Endodermal cell (in vitro differentiated cells): ENCODE results near the gene ZSCAN31. TPM values are rescaled to one million over a fixed set of nuclear protein-coding genes. Genes with fewer than 3 reads are reported as not detected.

Experiments
- DNase-seq: peaks from one replicate; pipeline ENCODE4 v3.0.0-alpha.2; 2017
- H3K27ac ChIP-seq: 2 replicates; pipeline ENCODE4 v1.5.1; 2013; ENCODE audit warnings: mild to moderate bottlenecking, low read depth, low read length, moderate library complexity
- H3K27me3 ChIP-seq: 2 replicates; pipeline ENCODE4 v1.6.1; 2013; ENCODE audit warnings: mild to moderate bottlenecking, low read length, moderate library complexity; ENCODE audit not compliant: insufficient read depth, control insufficient read depth, poor library complexity, severe bottlenecking
- H3K36me3 ChIP-seq: 2 replicates; pipeline ENCODE4 v1.7.0; 2013; ENCODE audit warnings: mild to moderate bottlenecking, low read length, moderate library complexity; ENCODE audit not compliant: control insufficient read depth, insufficient read depth
- H3K4me1 ChIP-seq: one replicate; pipeline ENCODE4 v1.7.0; 2013; ENCODE audit warnings: low read length; ENCODE audit not compliant: control insufficient read depth, insufficient read depth
- H3K4me3 ChIP-seq: 2 replicates; pipeline ENCODE4 v1.5.1; 2013; ENCODE audit warnings: mild to moderate bottlenecking, low read length, moderate library complexity
- H3K9ac ChIP-seq: 2 replicates; pipeline ENCODE4 v1.6.1; 2013; ENCODE audit warnings: mild to moderate bottlenecking, low read length, moderate library complexity; ENCODE audit not compliant: poor library complexity, severe bottlenecking; ENCODE audit errors: extremely low read depth
- H3K9me3 ChIP-seq: 2 replicates; pipeline ENCODE4 v1.6.1; 2013; ENCODE audit warnings: mild to moderate bottlenecking, low read length, moderate library complexity; ENCODE audit not compliant: control insufficient read depth
- H3K27ac Mint-ChIP-seq: 2 replicates; pipeline ENCODE4 v1.8.0; 2020; ENCODE audit warnings: mixed read lengths
- H3K27me3 Mint-ChIP-seq: 2 replicates; pipeline ENCODE4 v1.8.0; 2021; ENCODE audit warnings: mild to moderate bottlenecking, mixed read lengths; ENCODE audit not compliant: insufficient read depth
- H3K36me3 Mint-ChIP-seq: 2 replicates; pipeline ENCODE4 v1.8.0; 2020; ENCODE audit warnings: low read depth, mixed read lengths
- H3K4me1 Mint-ChIP-seq: 2 replicates; pipeline ENCODE4 v1.8.0; 2020; ENCODE audit warnings: mixed read lengths
- H3K4me3 Mint-ChIP-seq: 2 replicates; pipeline ENCODE4 v1.8.0; 2020; ENCODE audit warnings: mild to moderate bottlenecking, moderate library complexity, mixed read lengths
- H3K9me3 Mint-ChIP-seq: 2 replicates; pipeline ENCODE4 v1.8.0; 2020; ENCODE audit warnings: mild to moderate bottlenecking, mixed read lengths
- WGBS, 2 experiments: methylation state at CpG; one replicate each; pipeline versions ENCODE4 v1.1.5 to v1.1.7; 2013; ENCODE audit warnings: missing lambda C conversion rate in 2 of 2, mixed read lengths in 1 of 2; ENCODE audit not compliant: insufficient coverage in 1 of 2, insufficient read length in 1 of 2; 5-methylcytosine and 5-hydroxymethylcytosine counted together
- long read RNA-seq, 4 experiments: library from polyadenylated mRNA in 2 of 4; library from RNA in 1 of 4; library from capped mRNA in 1 of 4; stranded (forward) in 3 of 4; unstranded in 1 of 4; transcript quantifications; one replicate each; pipeline ENCODE4 v2.0.0, GENCODE V29; 2020 to 2021; ENCODE audit warnings: inconsistent platforms in 1 of 4
- polyA plus RNA-seq, 2 experiments: library from polyadenylated mRNA; stranded (reverse); fragments of 50-300 nt; gene quantifications; one replicate each; pipeline ENCODE4 v1.2.3, GENCODE V29; 2013
- total RNA-seq, 2 donors: library from RNA; stranded (reverse); fragmentation: NEBNext Ultra II Directional in 1 of 2; extraction: Animal tissue kit (Norgen Biotek cat#: 25700) in 1 of 2; gene quantifications; 2 replicates in 1 of 2; 3 replicates in 1 of 2; pipeline ENCODE4 v1.2.1, GENCODE V29; 2021
- TF ChIP-seq, protein P1 (sequence below): fragments of 200-600 bp; sonication (generic); conservative IDR thresholded peaks from 2 replicates; pipeline ENCODE4 v1.5.0; 2021; ENCODE audit warnings: antibody characterized with exemption, mild to moderate bottlenecking

The ZSCAN31 gene
- 1 to 10 TPM; 1.7 to 4.7 TPM for total RNA-seq
- 7.1 TPM for polyA plus RNA-seq (2013, experiment 1 of 2)
- polyA plus RNA-seq (2013, experiment 2 of 2): 4.1 TPM
- long read RNA-seq, experiment 1: 0 reads
- long read RNA-seq, experiment 2, partial matches to known transcripts: 0 of 2 reads
- long read RNA-seq, experiment 2, other reads (novel, unspliced or antisense): 0 of 2 reads
- long read RNA-seq, experiment 3, transcript ZSCAN31-201 (4 exons, 2,619 nt): major isoform, 6 of 11 reads
- long read RNA-seq, experiment 3, partial matches to known transcripts: 0 of 11 reads
- long read RNA-seq, experiment 3, other reads (novel, unspliced or antisense): 1 of 11 reads
- long read RNA-seq, experiment 4, partial matches to known transcripts: 0 of 2 reads
- long read RNA-seq, experiment 4, other reads (novel, unspliced or antisense): 2 of 2 reads

DNA sequence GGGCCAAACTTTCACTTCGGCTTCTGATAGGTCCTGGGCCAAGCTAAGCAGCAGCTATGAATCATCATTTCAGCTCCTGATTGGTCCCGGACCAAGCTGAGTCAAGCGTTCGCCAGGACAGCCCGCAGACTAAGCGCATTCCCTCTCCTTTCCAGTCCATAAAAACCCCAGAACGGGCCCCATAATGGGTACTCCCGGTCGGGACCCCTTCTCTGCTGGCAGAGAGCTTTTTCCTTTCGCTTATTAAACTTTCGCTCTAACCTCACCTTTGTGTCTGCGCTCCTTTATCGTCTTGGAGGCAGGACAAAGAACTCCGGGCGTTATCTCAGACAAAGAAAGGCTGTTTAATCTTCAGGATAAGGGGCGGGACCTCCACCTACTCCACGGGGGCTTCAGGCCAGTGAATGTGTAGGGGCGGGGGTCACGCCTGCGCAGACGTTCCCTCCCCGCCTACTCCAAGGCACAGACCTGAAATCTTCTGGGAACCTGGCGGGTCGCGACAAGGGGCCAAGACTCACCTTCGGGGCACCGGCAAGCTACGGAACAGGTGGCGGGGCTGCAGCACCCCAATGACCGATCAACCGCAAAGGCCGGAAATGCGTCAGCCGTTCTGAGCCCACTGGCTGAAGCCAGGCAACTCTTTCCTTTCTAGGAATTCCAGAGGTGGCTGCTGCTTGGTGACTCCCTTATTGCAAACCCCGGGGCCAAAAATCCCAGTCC, at the start of gene ZSCAN31:
ZSCAN31 (minus strand) TSS at position 585 of the 720 bp plus-strand sequence. CDS start 6,465 bp downstream, outside the sequence.
- H3K36me3 ChIP-seq: no peaks in the 10 kb centered on the region
- 1% methylated on average over 15 to 35 of the region's 35 CpGs for WGBS, 2 experiments
- Mint-ChIP-seq H3K27ac (no peak within 1 kb of the TSS), H3K4me3 (no peak within 1 kb of the TSS), H3K36me3 (no peaks in the 10 kb centered on the region), H3K9me3 (peaks cover 3% of the 10 kb centered on the region), H3K4me1 (peaks cover 4% of the 10 kb centered on the region), H3K27me3 (peaks cover 2% of the 10 kb centered on the region)
- no peaks in the 10 kb centered on the region for H3K27me3 ChIP-seq
- H3K9me3 ChIP-seq: no peaks in the 10 kb centered on the region
- H3K27ac ChIP-seq: peak within 1 kb of the TSS; percentile 100
- peak within 1 kb of the TSS; percentile 97 for H3K9ac ChIP-seq
- DNase-seq: peak; percentile 97
- H3K4me1 ChIP-seq: no peaks in the 10 kb centered on the region
- H3K4me3 ChIP-seq: peak within 1 kb of the TSS; percentile 95
- TF ChIP-seq, protein P1, sequence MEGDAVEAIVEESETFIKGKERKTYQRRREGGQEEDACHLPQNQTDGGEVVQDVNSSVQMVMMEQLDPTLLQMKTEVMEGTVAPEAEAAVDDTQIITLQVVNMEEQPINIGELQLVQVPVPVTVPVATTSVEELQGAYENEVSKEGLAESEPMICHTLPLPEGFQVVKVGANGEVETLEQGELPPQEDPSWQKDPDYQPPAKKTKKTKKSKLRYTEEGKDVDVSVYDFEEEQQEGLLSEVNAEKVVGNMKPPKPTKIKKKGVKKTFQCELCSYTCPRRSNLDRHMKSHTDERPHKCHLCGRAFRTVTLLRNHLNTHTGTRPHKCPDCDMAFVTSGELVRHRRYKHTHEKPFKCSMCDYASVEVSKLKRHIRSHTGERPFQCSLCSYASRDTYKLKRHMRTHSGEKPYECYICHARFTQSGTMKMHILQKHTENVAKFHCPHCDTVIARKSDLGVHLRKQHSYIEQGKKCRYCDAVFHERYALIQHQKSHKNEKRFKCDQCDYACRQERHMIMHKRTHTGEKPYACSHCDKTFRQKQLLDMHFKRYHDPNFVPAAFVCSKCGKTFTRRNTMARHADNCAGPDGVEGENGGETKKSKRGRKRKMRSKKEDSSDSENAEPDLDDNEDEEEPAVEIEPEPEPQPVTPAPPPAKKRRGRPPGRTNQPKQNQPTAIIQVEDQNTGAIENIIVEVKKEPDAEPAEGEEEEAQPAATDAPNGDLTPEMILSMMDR: no peak

DNA sequence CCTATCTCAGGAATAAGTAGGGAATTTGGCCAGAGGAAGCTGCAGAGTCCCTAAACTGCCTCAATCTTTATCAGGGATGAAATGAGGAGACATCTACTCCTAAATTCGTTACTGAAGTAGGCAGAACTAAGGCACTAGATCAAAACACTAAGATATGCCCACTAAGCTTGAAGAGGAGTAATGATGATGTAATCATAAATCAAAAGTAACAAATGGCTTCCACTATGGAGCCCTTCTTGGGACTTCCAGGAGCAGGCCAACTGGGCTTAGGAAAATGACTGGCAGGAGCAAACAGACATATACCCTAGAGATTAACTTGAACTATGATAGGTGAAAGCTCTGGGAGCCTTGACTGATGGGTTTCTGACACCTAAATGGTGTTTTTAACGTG, 48.2 kb upstream of the ZSCAN31 start:
- Histone ChIP-seq H3K9ac (no peak overlapping the region), H3K4me3 (peak overlapping the region; percentile 75), H3K27ac (no peak overlapping the region), H3K9me3 (peaks cover 19% of the 10 kb centered on the region), H3K36me3 (peaks cover 67% of the 10 kb centered on the region), H3K4me1 (peaks cover 4% of the 10 kb centered on the region), H3K27me3 (no peaks in the 10 kb centered on the region)
- H3K9me3 Mint-ChIP-seq: no peaks in the 10 kb centered on the region
- peaks cover 53% of the 10 kb centered on the region for H3K36me3 Mint-ChIP-seq
- no peak overlapping the region for H3K27ac Mint-ChIP-seq
- WGBS, 2 experiments: 78 to 90% methylated on average over 1 to 2 of the region's 2 CpGs
- H3K4me3 Mint-ChIP-seq: peak overlapping the region; percentile 69
- H3K4me1 Mint-ChIP-seq: peaks cover 15% of the 10 kb centered on the region
- H3K27me3 Mint-ChIP-seq: no peaks in the 10 kb centered on the region
- TF ChIP-seq, protein P1: no peak
- no peak for DNase-seq

DNA sequence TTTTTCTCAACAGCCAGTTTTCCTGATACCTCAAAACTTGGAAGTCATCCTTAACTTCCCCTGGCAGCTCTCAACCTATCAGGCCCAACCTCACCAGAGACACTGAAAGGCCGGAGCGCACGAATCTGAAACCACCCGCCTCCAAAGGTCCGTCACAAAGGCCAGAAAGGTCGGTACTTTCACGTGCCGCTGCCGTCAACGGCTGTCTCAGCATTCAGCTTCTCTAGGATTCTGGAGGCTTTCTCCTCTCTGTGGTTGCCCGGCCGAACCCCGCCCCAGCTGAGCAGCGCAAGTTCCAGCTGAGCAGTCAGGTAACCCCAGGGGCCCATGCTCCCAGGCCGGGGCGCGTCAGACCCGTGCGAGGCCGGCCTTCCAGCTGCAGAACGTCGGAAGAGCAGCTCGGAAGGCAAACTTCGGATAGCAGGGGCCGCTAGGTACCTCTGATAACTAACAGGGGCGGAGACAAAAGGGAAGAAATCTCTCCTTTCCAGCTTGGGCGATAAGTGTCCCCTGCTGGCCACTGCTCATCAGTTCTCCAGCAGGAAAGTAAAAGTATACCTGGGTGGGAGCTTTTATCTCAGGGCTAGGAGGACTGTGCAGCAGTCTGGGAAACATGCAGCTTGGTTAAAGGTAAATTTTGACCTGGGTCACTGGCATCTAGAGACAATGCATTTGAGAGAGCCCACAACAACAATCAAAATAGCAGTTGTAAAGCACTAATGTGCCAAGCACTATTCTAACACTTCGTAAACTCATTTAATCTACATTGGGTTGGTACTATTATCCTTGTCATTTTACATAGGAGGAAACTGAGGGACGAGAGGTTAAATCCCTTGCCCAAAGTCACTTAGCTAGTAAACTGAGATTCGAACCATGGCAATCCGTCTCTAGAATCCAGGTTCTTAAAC, 47.5 kb upstream of the ZSCAN31 start:
- H3K36me3 ChIP-seq: peaks cover 70% of the 10 kb centered on the region
- H3K4me1 ChIP-seq: peaks cover 4% of the 10 kb centered on the region
- Mint-ChIP-seq H3K9me3 (no peaks in the 10 kb centered on the region), H3K36me3 (peaks cover 49% of the 10 kb centered on the region), H3K27me3 (no peaks in the 10 kb centered on the region), H3K4me1 (peaks cover 15% of the 10 kb centered on the region), H3K4me3 (peak overlapping the region; percentile 69), H3K27ac (peak overlapping the region; percentile 95)
- peak overlapping the region; percentile 48 for H3K9ac ChIP-seq
- peak; percentile 97 for DNase-seq
- TF ChIP-seq, protein P1: peak; percentile 84
- H3K27ac ChIP-seq: no peak overlapping the region
- peaks cover 26% of the 10 kb centered on the region for H3K9me3 ChIP-seq
- no peaks in the 10 kb centered on the region for H3K27me3 ChIP-seq
- WGBS, 2 experiments: 12 to 14% methylated on average over 25 to 31 of the region's 31 CpGs
- peak overlapping the region; percentile 75 for H3K4me3 ChIP-seq
